T-helper 1 cell treated with Interleukin-12 subunit alpha and Interleukin-12 subunit beta and Interleukin-4 antibody, amounts not matched to agents 30 μg/mL and 1 μg/mL, for 36 hours (primary cell): Measurements from ENCODE around the gene SPHK1.

ENCODE experiments used
- H3K27ac Mint-ChIP-seq: one replicate; pipeline ENCODE4 v1.8.0; 2021; ENCODE audit warnings: mild to moderate bottlenecking, mixed read lengths
- H3K27me3 Mint-ChIP-seq: one replicate; pipeline ENCODE4 v1.8.0; 2021; ENCODE audit warnings: low read depth, mixed read lengths
- H3K36me3 Mint-ChIP-seq: one replicate; pipeline ENCODE4 v1.8.0; 2021; ENCODE audit warnings: low read depth, mixed read lengths
- H3K4me1 Mint-ChIP-seq: one replicate; pipeline ENCODE4 v1.8.0; 2021; ENCODE audit warnings: low read depth, mixed read lengths
- H3K4me3 Mint-ChIP-seq: one replicate; pipeline ENCODE4 v1.8.0; 2021; ENCODE audit warnings: mild to moderate bottlenecking, moderate library complexity, mixed read lengths
- H3K9me3 Mint-ChIP-seq: one replicate; pipeline ENCODE4 v1.8.0; 2021; ENCODE audit warnings: mixed read lengths

The SPHK1 gene

GRCh38 chr17:76371656-76372628 is 12.5 kb upstream of the SPHK1 start:
- H3K9me3 Mint-ChIP-seq: no peaks in the 10 kb centered on the region
- H3K27me3 Mint-ChIP-seq: peaks cover 4% of the 10 kb centered on the region
- H3K27ac Mint-ChIP-seq: no peak overlapping the region
- no peak overlapping the region for H3K4me3 Mint-ChIP-seq
- no peaks in the 10 kb centered on the region for H3K36me3 Mint-ChIP-seq
- no peaks in the 10 kb centered on the region for H3K4me1 Mint-ChIP-seq

GRCh38 chr17:76376318-76377133 is 7.9 kb upstream of the SPHK1 start:
- Mint-ChIP-seq H3K36me3 (peaks cover 2% of the 10 kb centered on the region), H3K9me3 (no peaks in the 10 kb centered on the region), H3K4me1 (peaks cover 6% of the 10 kb centered on the region), H3K27ac (no peak overlapping the region), H3K27me3 (peaks cover 7% of the 10 kb centered on the region), H3K4me3 (no peak overlapping the region)

GRCh38 chr17:76378548-76379274 is 5.7 kb upstream of the SPHK1 start:
- Mint-ChIP-seq H3K27ac (no peak overlapping the region), H3K9me3 (no peaks in the 10 kb centered on the region), H3K4me1 (peaks cover 8% of the 10 kb centered on the region), H3K36me3 (peaks cover 2% of the 10 kb centered on the region), H3K27me3 (peaks cover 11% of the 10 kb centered on the region), H3K4me3 (no peak overlapping the region)

GRCh38 chr17:76379275-76379641 is 5.2 kb upstream of the SPHK1 start:
- H3K27me3 Mint-ChIP-seq: peaks cover 11% of the 10 kb centered on the region
- H3K4me1 Mint-ChIP-seq: peaks cover 10% of the 10 kb centered on the region
- no peak overlapping the region for H3K4me3 Mint-ChIP-seq
- no peak overlapping the region for H3K27ac Mint-ChIP-seq
- H3K36me3 Mint-ChIP-seq: peaks cover 2% of the 10 kb centered on the region
- no peaks in the 10 kb centered on the region for H3K9me3 Mint-ChIP-seq

- Mint-ChIP-seq H3K4me3 (no peak overlapping the region), H3K27ac (no peak overlapping the region), H3K27me3 (peaks cover 11% of the 10 kb centered on the region), H3K36me3 (peaks cover 2% of the 10 kb centered on the region), H3K4me1 (peaks cover 10% of the 10 kb centered on the region), H3K9me3 (no peaks in the 10 kb centered on the region)
Observed at GRCh38 chr17:76379646-76380376, 4.6 kb upstream of the SPHK1 start.

- H3K27me3 Mint-ChIP-seq: peaks cover 11% of the 10 kb centered on the region
- peaks cover 14% of the 10 kb centered on the region for H3K4me1 Mint-ChIP-seq
- H3K9me3 Mint-ChIP-seq: no peaks in the 10 kb centered on the region
- H3K4me3 Mint-ChIP-seq: peak overlapping the region; percentile 42
- H3K36me3 Mint-ChIP-seq: peaks cover 2% of the 10 kb centered on the region
- no peak overlapping the region for H3K27ac Mint-ChIP-seq
Observed at GRCh38 chr17:76381633-76382350, 2.6 kb upstream of the SPHK1 start.

- H3K36me3 Mint-ChIP-seq: peaks cover 2% of the 10 kb centered on the region
- peaks cover 9% of the 10 kb centered on the region for H3K27me3 Mint-ChIP-seq
- H3K9me3 Mint-ChIP-seq: no peaks in the 10 kb centered on the region
- peaks cover 14% of the 10 kb centered on the region for H3K4me1 Mint-ChIP-seq
- H3K4me3 Mint-ChIP-seq: peak overlapping the region; percentile 86
- H3K27ac Mint-ChIP-seq: peak overlapping the region; percentile 52
Observed at GRCh38 chr17:76382351-76382802, 2.0 kb upstream of the SPHK1 start.

GRCh38 chr17:76382803-76383545 is 1.4 kb upstream of the SPHK1 start:
- Mint-ChIP-seq H3K4me3 (peak overlapping the region; percentile 90), H3K4me1 (peaks cover 14% of the 10 kb centered on the region), H3K9me3 (no peaks in the 10 kb centered on the region), H3K27me3 (peaks cover 7% of the 10 kb centered on the region), H3K27ac (peak overlapping the region; percentile 52), H3K36me3 (peaks cover 2% of the 10 kb centered on the region)

- H3K9me3 Mint-ChIP-seq: no peaks in the 10 kb centered on the region
- peaks cover 11% of the 10 kb centered on the region for H3K4me1 Mint-ChIP-seq
- H3K27me3 Mint-ChIP-seq: peaks cover 7% of the 10 kb centered on the region
- peak overlapping the region; percentile 90 for H3K4me3 Mint-ChIP-seq
- no peaks in the 10 kb centered on the region for H3K36me3 Mint-ChIP-seq
- H3K27ac Mint-ChIP-seq: peak overlapping the region; percentile 87
Observed at GRCh38 chr17:76383546-76384221, 725 bp upstream of the SPHK1 start.

GRCh38 chr17:76384987-76385891 is 830 bp downstream of the SPHK1 start:
- peak overlapping the region; percentile 53 for H3K4me3 Mint-ChIP-seq
- H3K27ac Mint-ChIP-seq: no peak overlapping the region
- peaks cover 9% of the 10 kb centered on the region for H3K4me1 Mint-ChIP-seq
- no peaks in the 10 kb centered on the region for H3K9me3 Mint-ChIP-seq
- peaks cover 4% of the 10 kb centered on the region for H3K27me3 Mint-ChIP-seq
- H3K36me3 Mint-ChIP-seq: peaks cover 3% of the 10 kb centered on the region

- H3K27me3 Mint-ChIP-seq: peaks cover 4% of the 10 kb centered on the region
- H3K9me3 Mint-ChIP-seq: no peaks in the 10 kb centered on the region
- H3K27ac Mint-ChIP-seq: no peak overlapping the region
- peaks cover 9% of the 10 kb centered on the region for H3K4me1 Mint-ChIP-seq
- peaks cover 4% of the 10 kb centered on the region for H3K36me3 Mint-ChIP-seq
- peak overlapping the region; percentile 50 for H3K4me3 Mint-ChIP-seq
Observed at GRCh38 chr17:76385892-76386786, 1.7 kb downstream of the SPHK1 start.
